H9 (cell line): ENCODE data around the gene HMBS. TPM values are rescaled to one million over a fixed set of nuclear protein-coding genes. Genes with fewer than 3 reads are reported as not detected.

Experiments
- DNase-seq: peaks from one replicate; pipeline ENCODE4 v3.0.0-alpha.2; 2017
- H2AFZ ChIP-seq: one replicate; pipeline ENCODE4 v1.6.1; 2013; ENCODE audit warnings: mild to moderate bottlenecking, low read length, control low read depth, moderate library complexity
- H2AK5ac ChIP-seq: 2 replicates; pipeline ENCODE4 v1.6.1; 2013; ENCODE audit warnings: low read length, control low read depth, mixed read lengths; ENCODE audit not compliant: insufficient read length
- H2BK120ac ChIP-seq: one replicate; pipeline ENCODE4 v1.6.1; 2013; ENCODE audit warnings: low read depth, mild to moderate bottlenecking, low read length, control low read depth, inconsistent platforms; ENCODE audit not compliant: poor library complexity, severe bottlenecking
- H2BK12ac ChIP-seq: 2 replicates; pipeline ENCODE4 v1.6.1; 2013; ENCODE audit warnings: low read length, control low read depth, mixed read lengths, low read depth; ENCODE audit not compliant: insufficient read length
- H2BK15ac ChIP-seq: 2 replicates; pipeline ENCODE4 v1.6.1; 2013; ENCODE audit warnings: low read depth, low read length, control low read depth
- H2BK20ac ChIP-seq: one replicate; pipeline ENCODE4 v1.6.1; 2013; ENCODE audit warnings: low read depth, mild to moderate bottlenecking, low read length, control low read depth, inconsistent platforms; ENCODE audit not compliant: poor library complexity, severe bottlenecking
- H2BK5ac ChIP-seq: 2 replicates; pipeline ENCODE4 v1.6.1; 2013; ENCODE audit warnings: low read length, control low read depth, mixed read lengths; ENCODE audit not compliant: insufficient read length
- H3K14ac ChIP-seq: 2 replicates; pipeline ENCODE4 v1.6.1; 2013; ENCODE audit warnings: low read length, control low read depth; ENCODE audit not compliant: insufficient read depth
- H3K18ac ChIP-seq: 2 replicates; pipeline ENCODE4 v1.6.1; 2013; ENCODE audit warnings: low read depth, mild to moderate bottlenecking, mixed read lengths, low read length, control low read depth; ENCODE audit not compliant: insufficient read length
- H3K23ac ChIP-seq: 2 replicates; pipeline ENCODE4 v1.6.1; 2013; ENCODE audit warnings: low read length, control low read depth, mixed read lengths, low read depth; ENCODE audit not compliant: insufficient read length
- H3K23me2 ChIP-seq: 2 replicates; pipeline ENCODE4 v1.6.1; 2013; ENCODE audit warnings: low read depth, mild to moderate bottlenecking, mixed read lengths, low read length, control low read depth; ENCODE audit not compliant: insufficient read length, poor library complexity, severe bottlenecking
- H3K27ac ChIP-seq: 2 replicates; pipeline ENCODE4 v1.5.1; 2013; ENCODE audit warnings: low read length, control low read depth, mixed read lengths, low read depth; ENCODE audit not compliant: insufficient read length
- H3K27me3 ChIP-seq: 2 replicates; pipeline ENCODE4 v1.6.1; 2013; ENCODE audit warnings: low read length, control low read depth, inconsistent platforms; ENCODE audit not compliant: insufficient read depth
- H3K4ac ChIP-seq: 2 replicates; pipeline ENCODE4 v1.6.1; 2013; ENCODE audit warnings: low read depth, mild to moderate bottlenecking, control low read depth, inconsistent platforms, low read length, moderate library complexity
- H3K4me1 ChIP-seq: 2 replicates; pipeline ENCODE4 v1.6.1; 2013; ENCODE audit warnings: low read length, control low read depth, inconsistent platforms; ENCODE audit not compliant: insufficient read depth
- H3K4me2 ChIP-seq: 2 replicates; pipeline ENCODE4 v1.6.1; 2013; ENCODE audit warnings: low read length, control low read depth, mixed read lengths; ENCODE audit not compliant: insufficient read length, insufficient read depth
- H3K56ac ChIP-seq: 2 replicates; pipeline ENCODE4 v1.6.1; 2013; ENCODE audit warnings: low read depth, mild to moderate bottlenecking, mixed read lengths, low read length, control low read depth; ENCODE audit not compliant: insufficient read length
- H3K79me1 ChIP-seq: 2 replicates; pipeline ENCODE4 v1.6.1; 2013; ENCODE audit warnings: low read depth, mild to moderate bottlenecking, moderate library complexity, low read length, control low read depth, inconsistent platforms; ENCODE audit not compliant: insufficient read depth, poor library complexity, severe bottlenecking
- H3K79me2 ChIP-seq: 2 replicates; pipeline ENCODE4 v1.6.1; 2013; ENCODE audit warnings: low read length, control low read depth, inconsistent platforms; ENCODE audit not compliant: insufficient read depth
- H3K9ac ChIP-seq: 2 replicates; pipeline ENCODE4 v1.6.1; 2013; ENCODE audit warnings: low read length, control low read depth, mixed read lengths; ENCODE audit not compliant: insufficient read length; ENCODE audit errors: extremely low read depth
- H3K9me3 ChIP-seq: one replicate; pipeline ENCODE4 v1.6.1; 2013; ENCODE audit warnings: low read depth, low read length, inconsistent platforms; ENCODE audit not compliant: control insufficient read depth
- H3T11ph ChIP-seq: one replicate; pipeline ENCODE4 v1.6.1; 2013; ENCODE audit warnings: mild to moderate bottlenecking, low read length, control low read depth, inconsistent platforms
- H4K20me1 ChIP-seq: one replicate; pipeline ENCODE4 v1.6.1; 2013; ENCODE audit not compliant: control insufficient read depth, insufficient read length, insufficient read depth
- H4K5ac ChIP-seq: 2 replicates; pipeline ENCODE4 v1.6.1; 2013; ENCODE audit warnings: low read depth, mild to moderate bottlenecking, mixed read lengths, low read length, control low read depth; ENCODE audit not compliant: insufficient read length
- H4K8ac ChIP-seq: replicated peaks from 2 replicates; pipeline ENCODE4 v1.6.1; 2013; ENCODE audit warnings: low read length, control low read depth, mixed read lengths, low read depth; ENCODE audit not compliant: insufficient read length
- H4K91ac ChIP-seq: 2 replicates; pipeline ENCODE4 v1.6.1; 2013; ENCODE audit warnings: low read depth, mild to moderate bottlenecking, moderate library complexity, mixed read lengths, low read length, control low read depth; ENCODE audit not compliant: insufficient read length
- H3K27ac Mint-ChIP-seq, 3 experiments: 2 replicates in 2 of 3; 3 replicates in 1 of 3; pipeline ENCODE4 v1.8.0; 2020 to 2021; ENCODE audit warnings: mixed read lengths in 3 of 3, mild to moderate bottlenecking in 1 of 3, moderate library complexity in 1 of 3
- H3K27me3 Mint-ChIP-seq: 2 replicates; pipeline ENCODE4 v1.8.0; 2021; ENCODE audit warnings: low read depth, mild to moderate bottlenecking, moderate library complexity, mixed read lengths
- H3K36me3 Mint-ChIP-seq, 3 experiments: 2 replicates in 2 of 3; 3 replicates in 1 of 3; pipeline ENCODE4 v1.8.0; 2020 to 2021; ENCODE audit warnings: low read depth in 3 of 3, mixed read lengths in 3 of 3; ENCODE audit not compliant: insufficient read depth in 1 of 3
- H3K4me1 Mint-ChIP-seq, 2 experiments: 2 replicates each; pipeline ENCODE4 v1.8.0; 2020; ENCODE audit warnings: mixed read lengths in 2 of 2
- H3K4me3 Mint-ChIP-seq, 2 experiments: 2 replicates in 1 of 2; 3 replicates in 1 of 2; pipeline ENCODE4 v1.8.0; 2020 to 2021; ENCODE audit warnings: mild to moderate bottlenecking in 2 of 2, mixed read lengths in 2 of 2, moderate library complexity in 1 of 2
- H3K9me3 Mint-ChIP-seq, 2 experiments: 2 replicates in 1 of 2; 3 replicates in 1 of 2; pipeline ENCODE4 v1.8.0; 2020; ENCODE audit warnings: mild to moderate bottlenecking in 2 of 2, mixed read lengths in 2 of 2, moderate library complexity in 1 of 2
- WGBS: extraction: QIAGEN DNeasy Blood & Tissue Kit; methylation state at CpG from one replicate; pipeline ENCODE4 v1.1.7; 2013; ENCODE audit warnings: missing lambda C conversion rate, low lambda C conversion rate, mixed read lengths; ENCODE audit not compliant: insufficient read length; ENCODE audit errors: extremely low coverage; 5-methylcytosine and 5-hydroxymethylcytosine counted together
- total RNA-seq: library from RNA; stranded (reverse); gene quantifications from 2 replicates; pipeline ENCODE4 v1.2.1, GENCODE V29; 2021
- TF ChIP-seq, protein P1 (sequence below): fragments of 200-600 bp; sonication (generic); conservative IDR thresholded peaks from 3 replicates; pipeline ENCODE4 v1.8.0; 2021; ENCODE audit warnings: antibody characterized with exemption, mild to moderate bottlenecking

The HMBS gene
- total RNA-seq, 1 experiment from 2014 or later = 57.7 TPM

DNA sequence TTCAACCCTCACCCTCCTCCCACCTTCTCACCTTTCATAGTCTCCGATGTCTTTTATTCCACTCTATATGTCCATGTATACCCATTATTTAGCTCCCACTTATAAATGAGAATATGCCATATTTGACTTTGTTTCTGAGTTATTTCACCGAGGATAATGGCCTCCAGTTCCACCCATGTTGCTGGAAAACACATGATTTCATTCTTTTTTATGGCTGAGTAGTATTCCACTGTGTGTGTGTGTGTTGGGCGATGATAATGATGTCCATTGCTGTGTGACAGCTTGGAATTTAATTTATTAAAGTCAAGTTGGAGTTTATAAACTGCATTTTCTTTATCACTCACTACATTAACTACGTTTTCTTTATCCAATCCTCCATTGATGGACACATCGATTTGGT, 33.5 kb downstream of the HMBS start:
- Mint-ChIP-seq H3K9me3 (no peaks in the 10 kb centered on the region; a peak in 1 of 5 replicates), H3K27me3 (no peaks in the 10 kb centered on the region; the same call in 1 of the 2 replicates), H3K27ac (no peak overlapping the region), H3K4me3 (no peak overlapping the region), H3K36me3 (peaks cover 0 to 3% (median 2%) of the 10 kb centered on the region in 3 experiments; a peak in 3 of 7 replicates), H3K4me1 (peaks cover 23 to 32% of the 10 kb centered on the region in 2 experiments)
- peaks cover 4% of the 10 kb centered on the region; the same call in 1 of the 2 replicates for H3K4me1 ChIP-seq
- H2BK20ac ChIP-seq = no peak overlapping the region
- no peaks in the 10 kb centered on the region for H4K20me1 ChIP-seq
- H2AFZ ChIP-seq = no peak overlapping the region
- H3K4me2 ChIP-seq = no peak overlapping the region
- H2AK5ac ChIP-seq = no peak overlapping the region
- peaks cover 6% of the 10 kb centered on the region for H3K79me1 ChIP-seq
- no peak overlapping the region for H3K23ac ChIP-seq
- H3K9me3 ChIP-seq = no peaks in the 10 kb centered on the region
- H3K4ac ChIP-seq = no peak overlapping the region
- no peak overlapping the region for H3K27ac ChIP-seq
- H3K9ac ChIP-seq = no peak overlapping the region
- no peak overlapping the region for H2BK15ac ChIP-seq
- no peak overlapping the region for H4K8ac ChIP-seq
- TF ChIP-seq, protein P1, sequence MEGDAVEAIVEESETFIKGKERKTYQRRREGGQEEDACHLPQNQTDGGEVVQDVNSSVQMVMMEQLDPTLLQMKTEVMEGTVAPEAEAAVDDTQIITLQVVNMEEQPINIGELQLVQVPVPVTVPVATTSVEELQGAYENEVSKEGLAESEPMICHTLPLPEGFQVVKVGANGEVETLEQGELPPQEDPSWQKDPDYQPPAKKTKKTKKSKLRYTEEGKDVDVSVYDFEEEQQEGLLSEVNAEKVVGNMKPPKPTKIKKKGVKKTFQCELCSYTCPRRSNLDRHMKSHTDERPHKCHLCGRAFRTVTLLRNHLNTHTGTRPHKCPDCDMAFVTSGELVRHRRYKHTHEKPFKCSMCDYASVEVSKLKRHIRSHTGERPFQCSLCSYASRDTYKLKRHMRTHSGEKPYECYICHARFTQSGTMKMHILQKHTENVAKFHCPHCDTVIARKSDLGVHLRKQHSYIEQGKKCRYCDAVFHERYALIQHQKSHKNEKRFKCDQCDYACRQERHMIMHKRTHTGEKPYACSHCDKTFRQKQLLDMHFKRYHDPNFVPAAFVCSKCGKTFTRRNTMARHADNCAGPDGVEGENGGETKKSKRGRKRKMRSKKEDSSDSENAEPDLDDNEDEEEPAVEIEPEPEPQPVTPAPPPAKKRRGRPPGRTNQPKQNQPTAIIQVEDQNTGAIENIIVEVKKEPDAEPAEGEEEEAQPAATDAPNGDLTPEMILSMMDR = no peak
- H3K23me2 ChIP-seq = peaks cover 9% of the 10 kb centered on the region
- no peak overlapping the region for H3T11ph ChIP-seq
- no peak for DNase-seq
- peaks cover 8% of the 10 kb centered on the region for H3K79me2 ChIP-seq
- no peak overlapping the region for H2BK120ac ChIP-seq
- H3K56ac ChIP-seq = no peak overlapping the region
- no peak overlapping the region for H3K18ac ChIP-seq
- H2BK5ac ChIP-seq = no peak overlapping the region
- no peak overlapping the region for H4K5ac ChIP-seq
- H4K91ac ChIP-seq = no peak overlapping the region
- H3K27me3 ChIP-seq = no peaks in the 10 kb centered on the region
- WGBS = no CpG with 5 or more reads among the region's 5 CpGs
- no peak overlapping the region for H3K14ac ChIP-seq
- H2BK12ac ChIP-seq = no peak overlapping the region
